Measurements from ENCODE around the gene TMEM95.

TMEM95 gene, protein sequence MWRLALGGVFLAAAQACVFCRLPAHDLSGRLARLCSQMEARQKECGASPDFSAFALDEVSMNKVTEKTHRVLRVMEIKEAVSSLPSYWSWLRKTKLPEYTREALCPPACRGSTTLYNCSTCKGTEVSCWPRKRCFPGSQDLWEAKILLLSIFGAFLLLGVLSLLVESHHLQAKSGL

DNA sequence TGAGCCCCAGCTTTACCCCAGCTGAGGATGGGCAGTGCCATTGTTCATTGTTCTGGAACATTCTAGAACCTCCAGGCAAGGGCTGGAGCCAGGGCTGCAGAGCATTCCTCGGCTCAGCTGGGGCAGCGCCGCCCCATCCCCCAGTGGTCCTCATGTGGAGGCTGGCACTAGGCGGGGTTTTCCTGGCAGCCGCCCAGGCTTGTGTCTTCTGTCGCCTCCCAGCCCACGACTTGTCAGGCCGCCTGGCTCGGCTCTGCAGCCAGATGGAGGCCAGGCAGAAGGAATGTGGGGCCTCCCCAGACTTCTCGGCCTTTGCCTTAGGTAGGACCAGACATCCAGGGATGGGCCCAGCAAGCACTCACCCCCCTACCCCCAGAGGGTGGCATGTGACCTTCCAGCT, at the start of gene TMEM95:
Gene TMEM95, plus strand, starts transcription at position 104 of the 400 bp plus-strand sequence. Its CDS starts 49 bp downstream, at position 153.
- no peak for DNase-seq
- in situ Hi-C loops (cut with MboI; ENCODE audit: low pct_unique_long_range_greater_than_20kb, low sequenced_read_pairs), result no loop called here

DNA sequence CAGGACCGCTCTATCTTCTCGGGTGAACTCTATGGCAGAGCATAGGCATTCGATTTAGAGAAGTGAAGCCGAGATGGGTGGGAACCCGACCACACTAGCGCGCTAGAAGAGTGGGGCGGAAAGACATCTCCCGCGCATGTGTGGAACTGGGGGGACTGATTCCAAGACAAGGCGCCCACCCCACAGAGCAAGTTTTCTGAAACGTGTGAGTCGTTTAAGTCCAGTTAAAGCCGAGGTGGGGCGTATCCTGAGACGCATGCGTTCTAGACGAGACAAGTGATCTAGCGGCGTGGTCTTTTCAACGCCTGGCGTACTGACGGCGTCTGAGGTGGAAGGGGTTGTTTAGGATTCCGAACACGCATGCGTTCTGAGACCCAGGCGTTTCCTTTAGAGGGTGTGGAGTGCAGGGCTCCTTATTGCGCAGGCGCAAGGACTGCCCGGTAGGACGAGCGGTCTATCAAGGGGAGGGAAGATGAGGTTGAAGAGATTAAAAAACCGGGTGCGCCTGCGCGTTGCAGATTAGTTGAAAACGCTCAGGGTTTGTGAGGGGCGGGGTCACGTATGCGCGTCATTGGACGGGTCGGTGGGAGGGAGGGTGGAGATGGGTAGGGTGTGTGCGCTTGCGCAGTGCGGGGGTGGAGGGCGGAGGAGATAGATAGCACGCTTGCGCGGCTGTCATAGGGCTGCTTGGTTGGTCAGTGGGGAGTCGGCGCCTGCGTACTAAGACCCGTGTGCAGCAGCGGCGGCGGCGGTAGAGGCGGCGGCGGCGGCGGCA, 47.9 kb upstream of the TMEM95 start, which contains the start of gene EIF5A:
Gene EIF5A, plus strand, starts transcription at position 718 of the 775 bp plus-strand sequence. CDS start 2,008 bp downstream, outside the sequence.
- in situ Hi-C loops (cut with MboI; ENCODE audit: low pct_unique_long_range_greater_than_20kb, low sequenced_read_pairs), result no loop called here
- DNase-seq, result peak; percentile 99

DNA sequence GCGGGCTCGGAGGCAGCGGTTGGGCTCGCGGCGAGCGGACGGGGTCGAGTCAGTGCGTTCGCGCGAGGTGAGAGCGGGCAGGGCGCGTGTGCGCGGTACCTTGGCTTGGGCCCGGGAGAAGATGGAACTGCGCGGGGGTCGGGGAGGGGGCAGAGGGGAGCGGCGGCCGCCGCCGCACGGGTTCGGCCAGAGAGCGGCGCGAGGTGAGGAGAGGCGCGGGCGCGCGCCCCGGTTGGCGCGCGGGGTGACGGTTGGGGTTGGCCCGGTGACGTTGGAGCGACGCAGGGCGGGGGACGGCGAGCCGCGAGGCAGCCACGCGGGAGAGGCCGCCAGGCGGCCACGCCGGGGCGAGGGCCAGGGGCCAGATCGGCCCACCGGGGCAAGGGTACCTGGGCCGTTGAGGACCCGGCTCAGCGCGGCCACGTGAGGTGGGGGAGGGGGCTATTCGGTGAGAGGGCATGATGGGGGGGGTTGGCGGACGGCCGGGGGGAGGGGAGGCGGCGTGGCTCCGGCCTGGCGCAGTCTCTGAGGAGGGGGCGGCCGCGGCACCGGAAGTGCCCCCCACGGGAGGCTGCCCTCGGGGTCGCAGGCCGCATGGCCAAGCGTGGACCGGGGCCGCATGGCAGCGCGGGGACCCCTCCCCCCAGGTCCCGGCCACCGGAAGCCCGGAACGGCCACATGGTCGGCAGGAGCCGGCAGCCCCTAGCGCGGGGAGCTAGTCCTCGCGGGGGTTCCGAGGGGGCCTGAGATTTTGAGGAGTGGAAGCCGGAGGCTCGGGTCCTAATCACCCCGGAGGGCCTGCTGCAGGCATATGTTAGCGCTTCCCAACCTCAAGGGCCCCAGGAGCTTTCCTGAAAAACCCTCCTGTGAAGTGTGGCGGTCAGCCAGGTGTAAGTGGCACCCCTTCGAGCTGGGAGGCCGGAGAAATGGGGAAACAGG, 47.0 kb upstream of the TMEM95 start:
- DNase-seq, result no peak
- in situ Hi-C loops (cut with MboI; ENCODE audit: low pct_unique_long_range_greater_than_20kb, low sequenced_read_pairs), result no loop called here

DNA sequence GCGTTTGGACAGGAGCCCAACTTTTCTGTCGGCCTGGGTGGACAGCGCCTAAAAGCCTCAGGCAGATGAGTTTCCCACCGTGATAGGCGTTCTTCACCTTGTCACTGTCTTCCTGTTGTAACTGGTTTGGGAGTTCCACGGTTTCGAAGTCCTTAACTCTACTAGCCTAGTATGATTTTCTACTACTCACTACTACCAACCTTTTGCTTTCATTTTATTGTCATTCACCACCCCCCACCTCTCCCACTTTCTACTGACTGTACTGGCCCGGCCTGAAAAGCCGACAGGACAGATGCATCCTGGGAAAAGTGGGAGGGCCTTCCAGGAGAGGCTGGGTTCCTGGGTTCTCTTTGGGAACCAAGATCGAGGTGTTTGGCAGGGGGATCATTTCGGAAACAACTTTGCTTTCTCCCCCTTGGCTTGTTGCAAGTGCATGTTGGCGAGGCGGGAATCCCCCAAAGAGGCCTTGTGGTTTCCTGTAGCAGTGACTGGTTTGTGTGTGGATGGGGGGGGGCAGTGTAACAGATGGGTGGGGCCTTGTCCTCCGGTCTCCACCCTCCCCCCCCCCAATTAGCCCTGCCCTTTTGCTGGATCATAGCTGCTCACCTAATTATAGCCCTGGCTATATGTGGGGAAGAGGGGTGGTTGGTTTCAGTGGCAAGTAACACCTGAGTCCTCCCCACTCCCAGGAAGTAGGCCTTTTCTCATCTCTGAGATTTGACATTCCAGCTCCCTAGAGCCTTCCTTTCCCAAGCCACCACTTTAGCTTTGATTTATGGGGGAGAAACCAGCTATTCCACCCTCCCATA, 46.1 kb upstream of the TMEM95 start:
- in situ Hi-C loops (cut with MboI; ENCODE audit: low pct_unique_long_range_greater_than_20kb, low sequenced_read_pairs), result no loop called here
- peak; percentile 85 for DNase-seq

DNA sequence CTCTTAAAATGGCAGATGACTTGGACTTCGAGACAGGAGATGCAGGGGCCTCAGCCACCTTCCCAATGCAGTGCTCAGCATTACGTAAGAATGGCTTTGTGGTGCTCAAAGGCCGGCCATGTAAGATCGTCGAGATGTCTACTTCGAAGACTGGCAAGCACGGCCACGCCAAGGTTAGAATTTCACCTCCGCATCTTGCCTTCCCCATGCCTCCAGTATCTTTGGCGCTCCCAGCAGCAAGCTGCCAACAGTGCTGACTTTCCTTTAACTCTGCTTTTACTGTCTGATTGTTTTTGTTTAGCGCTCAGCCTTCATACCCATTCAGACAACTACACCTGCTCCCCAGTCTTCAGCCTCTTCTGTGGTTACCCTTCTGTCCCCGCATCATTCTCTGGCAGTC, 45.3 kb upstream of the TMEM95 start:
- in situ Hi-C loops (cut with MboI; ENCODE audit: low pct_unique_long_range_greater_than_20kb, low sequenced_read_pairs), result no loop called here

DNA sequence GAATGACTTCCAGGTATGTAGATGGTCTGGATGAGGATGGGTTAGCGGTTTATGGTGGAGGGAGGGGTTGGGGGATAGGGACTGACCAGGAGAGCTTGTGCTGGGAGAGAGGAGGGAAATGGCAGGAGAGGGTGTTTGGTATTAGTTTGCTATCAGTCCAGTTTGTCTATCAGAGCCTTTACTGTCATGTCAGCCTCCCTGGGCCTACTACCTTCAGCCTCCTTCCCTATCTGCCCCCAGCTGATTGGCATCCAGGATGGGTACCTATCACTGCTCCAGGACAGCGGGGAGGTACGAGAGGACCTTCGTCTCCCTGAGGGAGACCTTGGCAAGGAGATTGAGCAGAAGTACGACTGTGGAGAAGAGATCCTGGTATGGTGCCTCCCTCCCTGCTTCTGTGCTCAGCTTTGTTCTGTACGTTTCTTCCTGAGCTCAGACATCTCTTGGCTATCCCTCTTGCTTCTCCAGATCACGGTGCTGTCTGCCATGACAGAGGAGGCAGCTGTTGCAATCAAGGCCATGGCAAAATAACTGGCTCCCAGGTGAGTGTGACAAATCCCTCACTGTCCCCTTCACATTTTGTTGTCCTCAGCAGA, 43.7 kb upstream of the TMEM95 start:
- in situ Hi-C loops (cut with MboI; ENCODE audit: low pct_unique_long_range_greater_than_20kb, low sequenced_read_pairs), result no loop called here
- no peak for DNase-seq

More for the DNA sequence above, 45.3 kb upstream of the TMEM95 start:
- no peak for DNase-seq

DNA sequence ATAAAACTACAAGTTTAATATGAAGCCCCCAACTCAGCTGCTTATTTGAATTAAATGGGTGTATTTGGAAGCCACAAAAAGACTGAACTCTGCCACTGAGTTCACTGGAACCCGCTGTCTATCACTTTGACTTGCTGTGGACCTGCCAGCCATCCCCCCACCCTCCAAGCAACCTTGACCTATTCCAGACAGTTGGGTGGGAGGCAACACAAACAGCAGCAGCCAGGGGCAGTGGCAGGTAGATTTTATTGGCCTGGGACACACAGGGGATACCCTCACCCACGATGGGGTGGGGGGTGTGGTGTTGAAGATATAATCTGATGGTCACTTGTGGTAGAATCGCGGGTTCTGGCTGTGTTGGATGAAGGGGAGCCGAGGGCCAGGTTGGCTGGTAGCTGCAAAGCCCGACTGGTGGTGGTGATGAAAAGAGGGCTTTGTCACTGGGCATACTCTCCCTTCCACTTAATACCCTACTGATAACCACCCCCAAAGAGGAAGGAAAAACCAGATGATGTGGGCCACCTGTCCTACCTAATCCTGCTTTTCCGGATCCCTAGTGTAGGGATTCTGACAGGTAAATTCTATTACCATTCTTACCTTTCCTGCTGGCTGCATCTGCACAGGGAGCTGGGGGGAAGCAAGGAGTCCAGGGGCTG, 42.4 kb upstream of the TMEM95 start:
- in situ Hi-C loops (cut with MboI; ENCODE audit: low pct_unique_long_range_greater_than_20kb, low sequenced_read_pairs), result no loop called here
- no peak for DNase-seq

DNA sequence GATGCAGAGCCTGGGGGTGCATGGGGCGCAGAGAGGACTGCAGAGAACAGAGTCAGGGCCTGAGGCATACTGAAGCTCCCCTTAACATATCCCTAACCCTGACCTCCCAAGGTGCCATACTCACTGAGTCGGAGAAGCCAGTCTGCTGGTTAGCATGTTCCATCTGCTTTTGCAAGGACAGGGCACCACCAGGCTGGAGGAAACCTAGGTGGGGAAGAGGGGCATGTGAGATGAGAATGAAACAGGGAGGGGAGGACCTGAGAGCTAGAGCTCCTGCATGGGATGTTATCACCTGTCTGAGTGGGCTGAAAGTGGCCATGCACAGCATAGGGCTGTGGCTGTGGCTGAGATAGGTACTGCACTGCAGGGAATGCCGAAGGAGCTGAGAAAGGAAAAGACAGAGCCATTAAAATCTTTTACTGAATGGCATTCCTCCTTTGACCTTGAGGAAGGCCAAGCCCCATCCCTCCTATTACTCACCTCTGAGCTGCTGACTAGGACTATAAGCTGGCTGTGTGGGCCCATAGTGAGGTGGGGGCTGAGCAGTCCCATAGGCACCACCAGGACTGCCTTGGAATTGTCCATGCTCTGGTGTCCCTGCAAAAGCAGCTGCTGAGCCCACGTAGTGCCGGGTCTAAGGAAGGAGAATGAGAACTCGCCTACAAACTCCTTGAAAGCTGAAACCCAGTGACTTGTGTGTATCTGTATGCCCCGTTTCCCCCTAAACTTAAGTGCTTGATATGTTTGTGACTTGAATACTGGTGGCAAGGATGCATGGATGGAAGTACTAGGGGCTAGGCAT, 41.7 kb upstream of the TMEM95 start:
- in situ Hi-C loops (cut with MboI; ENCODE audit: low pct_unique_long_range_greater_than_20kb, low sequenced_read_pairs), result no loop called here
- peak; percentile 38 for DNase-seq

DNA sequence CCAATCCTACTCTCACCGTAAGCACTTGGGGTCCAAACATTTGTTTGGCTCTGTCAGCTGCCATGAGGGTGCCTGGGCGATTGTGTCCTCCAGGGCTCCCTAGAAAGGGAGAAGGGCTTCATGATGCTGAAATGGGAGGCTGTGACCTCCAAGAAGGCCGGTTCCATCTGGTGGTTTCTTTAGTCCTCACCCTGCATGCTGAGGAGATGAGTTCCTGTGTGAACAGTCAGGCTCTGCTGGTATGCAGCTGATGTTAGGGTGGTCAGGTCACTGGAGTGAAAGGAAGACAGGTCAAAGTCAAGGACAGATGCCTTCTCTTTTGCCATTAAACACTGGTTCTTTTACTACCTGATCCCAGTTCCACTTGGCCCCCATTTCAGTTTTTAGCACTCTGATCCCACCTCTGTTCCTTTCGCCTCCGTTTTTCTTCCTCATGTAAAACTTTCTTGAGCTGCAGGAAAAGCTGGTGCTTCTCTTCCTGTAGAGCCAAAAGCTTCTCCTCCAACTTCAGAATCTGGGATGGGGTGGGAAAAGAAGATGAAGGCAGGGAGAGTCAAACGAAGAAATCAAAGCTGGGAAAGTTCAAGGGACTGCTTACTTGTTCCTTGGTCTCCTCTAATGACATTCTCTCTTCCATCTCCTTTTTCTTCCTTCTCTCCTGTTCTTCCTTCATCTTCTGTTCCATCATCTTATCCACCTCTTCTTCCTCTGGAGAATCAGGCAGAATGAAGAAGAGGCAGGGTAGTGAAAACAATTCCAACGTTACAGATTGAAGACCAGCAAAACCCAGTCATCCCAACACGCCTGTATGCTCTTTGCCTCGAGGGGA, 40.9 kb upstream of the TMEM95 start:
- in situ Hi-C loops (cut with MboI; ENCODE audit: low pct_unique_long_range_greater_than_20kb, low sequenced_read_pairs), result no loop called here
- peak; percentile 31 for DNase-seq

DNA sequence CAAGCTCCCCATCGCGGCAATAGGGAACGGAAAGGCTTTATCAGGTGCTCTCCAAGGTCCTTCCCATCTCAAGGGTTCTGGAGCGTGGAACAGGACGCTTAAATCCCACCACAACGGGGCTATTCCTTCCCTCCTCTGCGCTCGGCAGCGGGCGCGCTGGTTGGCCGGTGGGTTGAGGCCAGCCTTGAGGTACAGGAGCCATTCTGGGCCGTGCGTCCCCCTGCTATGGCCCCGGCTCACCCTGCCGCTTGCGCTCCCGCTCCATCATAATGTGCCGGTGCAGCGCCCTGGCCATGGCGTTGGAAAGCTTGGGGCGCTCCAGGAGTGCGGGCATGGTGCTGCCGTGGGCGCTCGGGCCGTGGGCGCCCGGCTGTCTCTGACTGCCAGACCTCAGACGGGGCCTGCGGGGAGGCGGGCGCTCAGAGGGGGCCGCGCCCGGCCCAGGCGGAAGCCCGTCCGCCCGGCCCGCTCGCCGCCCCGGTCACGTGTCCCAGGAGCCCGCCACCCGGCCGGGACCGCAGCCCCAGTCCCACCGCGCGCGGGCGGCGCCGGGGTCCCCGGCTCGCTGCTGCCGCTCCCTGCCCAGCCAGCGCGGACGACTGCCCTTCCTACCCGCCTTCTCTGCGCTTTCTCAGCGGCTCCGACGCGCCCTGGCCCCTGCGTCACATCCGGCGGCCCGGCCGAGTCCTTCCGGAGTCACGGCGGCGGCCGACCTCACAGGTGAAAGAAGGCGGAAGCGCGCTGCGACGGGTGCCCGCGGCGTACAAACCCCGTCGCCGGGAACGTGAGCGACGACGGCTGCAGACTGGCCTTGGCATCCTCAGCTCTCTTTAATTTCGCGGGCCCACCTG, 40.0 kb upstream of the TMEM95 start, which contains the start of gene GPS2:
Gene GPS2, minus strand, starts transcription at position 642 of the 851 bp plus-strand sequence. Its CDS starts 308 bp downstream, at position 334.
- in situ Hi-C loops (cut with MboI; ENCODE audit: low pct_unique_long_range_greater_than_20kb, low sequenced_read_pairs), result no loop called here
- DNase-seq, result peak; percentile 91

DNA sequence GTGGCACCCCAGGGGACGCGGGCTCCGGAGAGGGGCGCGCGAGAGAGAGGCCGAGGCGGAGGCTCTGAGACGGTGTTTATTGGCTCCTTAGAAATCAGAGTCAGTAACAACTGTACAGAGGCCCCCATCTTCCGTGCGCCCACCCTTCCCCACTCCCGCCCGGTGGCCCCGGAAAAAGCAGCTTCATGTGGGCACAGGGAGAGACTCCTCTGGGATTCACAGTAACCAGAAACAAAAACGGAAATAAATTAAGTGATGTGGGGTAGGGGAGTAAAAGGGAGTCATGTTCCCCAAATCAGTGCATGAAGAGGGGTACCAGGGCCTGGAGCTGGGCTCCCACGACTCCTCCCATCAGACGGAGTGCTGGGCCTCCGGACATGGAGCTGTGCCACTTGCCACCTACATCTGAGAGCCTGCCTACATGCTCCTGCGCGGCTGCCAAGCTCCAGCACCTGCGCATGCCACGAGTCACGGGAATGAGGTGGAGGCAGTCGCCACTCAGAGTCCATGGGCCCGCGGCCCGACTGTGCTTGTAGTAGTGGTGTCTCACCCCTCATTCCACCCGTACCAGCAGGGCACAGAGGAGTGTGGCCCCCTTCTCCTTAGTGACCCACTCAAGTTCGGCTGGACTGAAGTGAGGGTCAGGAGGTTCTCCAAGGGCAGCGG, 39.3 kb upstream of the TMEM95 start:
- DNase-seq, result no peak
- in situ Hi-C loops (cut with MboI; ENCODE audit: low pct_unique_long_range_greater_than_20kb, low sequenced_read_pairs), result no loop called here

DNA sequence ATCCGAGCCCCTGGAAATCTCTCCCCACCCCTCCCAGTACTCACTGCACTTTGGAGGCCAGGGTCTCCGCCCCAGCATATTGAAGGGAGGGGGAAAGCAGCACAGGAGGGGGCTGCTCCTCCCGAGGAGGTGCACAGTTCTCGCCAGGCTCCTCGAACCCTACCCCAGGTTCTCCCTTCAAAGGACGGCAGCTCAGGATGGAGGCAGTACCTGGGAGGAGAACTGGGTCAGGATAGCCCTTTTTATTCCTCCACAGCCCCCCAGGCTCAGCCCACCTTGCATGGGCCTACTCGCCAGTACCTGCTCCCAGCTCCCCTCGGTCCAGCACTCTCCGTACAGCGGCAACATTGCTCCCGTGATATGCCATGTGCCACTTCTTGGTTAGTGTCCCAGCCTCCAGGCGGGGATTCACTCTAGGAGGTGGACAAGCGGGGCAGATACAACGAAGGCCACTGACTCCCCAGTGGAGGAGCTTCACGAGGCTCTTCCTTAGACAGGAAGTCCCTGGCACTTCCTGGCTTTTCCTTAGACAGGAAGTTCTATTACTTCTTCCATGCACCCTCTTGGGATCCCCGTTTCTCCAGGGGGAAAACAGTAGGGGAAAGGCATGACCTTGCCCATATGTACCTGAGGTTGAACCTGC, 37.7 kb upstream of the TMEM95 start:
- DNase-seq, result no peak
- in situ Hi-C loops (cut with MboI; ENCODE audit: low pct_unique_long_range_greater_than_20kb, low sequenced_read_pairs), result no loop called here

DNA sequence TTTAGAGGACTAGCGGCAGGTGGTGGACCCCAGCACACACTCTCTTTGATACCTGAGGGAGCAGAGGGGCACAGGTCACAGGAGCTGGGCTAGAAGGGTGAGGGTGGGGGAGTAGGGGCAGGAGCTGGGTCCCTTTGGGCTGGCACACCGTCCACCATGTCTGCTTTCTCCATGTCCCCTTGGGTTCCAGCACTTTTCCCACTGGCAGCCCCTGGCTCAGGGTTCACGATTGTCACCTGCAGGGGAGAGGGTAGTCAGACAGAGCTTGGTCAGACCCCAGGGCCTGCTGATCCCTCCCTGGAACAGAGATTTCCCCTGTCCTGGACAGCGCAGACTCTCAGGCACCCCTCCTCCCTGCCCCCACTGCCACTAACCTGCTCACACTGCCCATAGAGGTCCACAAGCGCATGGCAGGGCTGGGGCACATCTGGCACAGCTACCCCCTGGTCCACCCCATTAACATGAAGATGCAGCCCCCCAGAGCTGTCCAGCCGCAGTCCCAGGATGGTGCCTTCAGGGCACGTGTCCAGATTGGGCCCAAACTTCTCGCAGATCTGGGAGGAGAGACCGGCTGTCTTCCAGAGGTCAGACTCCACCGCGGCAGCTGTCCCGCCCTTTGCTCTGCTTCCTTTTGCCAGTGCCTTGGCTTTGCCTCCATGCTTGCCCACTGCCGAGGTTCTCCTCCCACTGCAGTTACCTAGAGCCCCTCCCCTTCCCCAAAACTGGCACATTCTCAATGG, 36.7 kb upstream of the TMEM95 start:
- no peak for DNase-seq
- in situ Hi-C loops (cut with MboI; ENCODE audit: low pct_unique_long_range_greater_than_20kb, low sequenced_read_pairs), result no loop called here

DNA sequence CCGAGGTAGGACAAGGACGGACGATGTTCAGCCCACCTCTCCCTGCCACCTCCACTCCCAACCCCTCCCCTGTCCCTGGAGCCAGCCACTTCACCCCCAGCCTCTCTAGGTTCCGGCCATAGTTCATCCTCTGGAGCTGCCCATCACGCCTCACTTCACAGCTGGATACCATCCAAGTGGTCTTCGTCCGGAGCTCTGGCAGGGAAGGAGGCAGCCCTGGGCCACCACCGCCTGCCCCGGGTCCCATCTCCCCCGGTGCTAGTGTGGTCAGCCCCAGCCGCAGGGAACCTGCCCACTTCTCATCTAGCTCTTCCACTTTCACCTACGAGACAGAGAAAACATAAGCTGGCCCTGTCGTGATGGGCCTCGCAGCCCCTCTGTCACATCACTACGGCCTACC, 33.5 kb upstream of the TMEM95 start:
- no peak for DNase-seq
- in situ Hi-C loops (cut with MboI; ENCODE audit: low pct_unique_long_range_greater_than_20kb, low sequenced_read_pairs), result no loop called here
